A673 (cell line): ENCODE results near the gene ANKRD9.

Source experiments
- EZH2 ChIP-seq: fragments of 200-600 bp; sonication (generic); IDR thresholded peaks from 2 replicates; pipeline ENCODE4 v1.6.1; 2017; ENCODE audit warnings: borderline replicate concordance, low read depth, mild to moderate bottlenecking, mixed read lengths, antibody characterized with exemption, low read length; ENCODE audit not compliant: poor library complexity, severe bottlenecking
- TF ChIP-seq, protein P1 (sequence below): fragments of 300-800, 200-600 bp; sonication (generic); conservative IDR thresholded peaks from 2 replicates; pipeline ENCODE4 v1.5.1; 2017; ENCODE audit warnings: low read depth, mild to moderate bottlenecking, antibody characterized with exemption, low read length, moderate library complexity, mixed read lengths

DNA sequence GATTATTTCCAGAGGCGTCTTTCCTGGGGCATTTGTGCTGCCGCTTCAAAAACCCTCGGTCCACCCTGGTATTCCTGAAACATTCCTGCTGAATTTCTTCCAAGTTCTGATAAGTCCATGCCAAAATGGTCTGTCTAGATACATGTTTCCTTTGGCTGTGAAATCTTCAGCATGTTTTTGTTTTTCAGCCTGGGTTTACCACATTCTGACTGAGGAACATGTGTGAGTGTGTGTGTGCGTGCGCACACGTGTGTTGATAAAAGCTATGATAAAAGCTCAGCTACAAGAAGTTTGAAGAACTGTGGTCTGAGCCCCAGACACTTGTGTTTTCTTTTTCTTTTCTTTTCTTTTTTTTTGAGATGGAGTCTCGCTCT lies 22.4 kb downstream of the ANKRD9 start:
- TF ChIP-seq, protein P1, sequence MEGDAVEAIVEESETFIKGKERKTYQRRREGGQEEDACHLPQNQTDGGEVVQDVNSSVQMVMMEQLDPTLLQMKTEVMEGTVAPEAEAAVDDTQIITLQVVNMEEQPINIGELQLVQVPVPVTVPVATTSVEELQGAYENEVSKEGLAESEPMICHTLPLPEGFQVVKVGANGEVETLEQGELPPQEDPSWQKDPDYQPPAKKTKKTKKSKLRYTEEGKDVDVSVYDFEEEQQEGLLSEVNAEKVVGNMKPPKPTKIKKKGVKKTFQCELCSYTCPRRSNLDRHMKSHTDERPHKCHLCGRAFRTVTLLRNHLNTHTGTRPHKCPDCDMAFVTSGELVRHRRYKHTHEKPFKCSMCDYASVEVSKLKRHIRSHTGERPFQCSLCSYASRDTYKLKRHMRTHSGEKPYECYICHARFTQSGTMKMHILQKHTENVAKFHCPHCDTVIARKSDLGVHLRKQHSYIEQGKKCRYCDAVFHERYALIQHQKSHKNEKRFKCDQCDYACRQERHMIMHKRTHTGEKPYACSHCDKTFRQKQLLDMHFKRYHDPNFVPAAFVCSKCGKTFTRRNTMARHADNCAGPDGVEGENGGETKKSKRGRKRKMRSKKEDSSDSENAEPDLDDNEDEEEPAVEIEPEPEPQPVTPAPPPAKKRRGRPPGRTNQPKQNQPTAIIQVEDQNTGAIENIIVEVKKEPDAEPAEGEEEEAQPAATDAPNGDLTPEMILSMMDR: no peak
- TF ChIP-seq EZH2: no peak
